Measurements from ENCODE around the gene EMILIN2.
"Not testable (repeated sequence)": the region's sequence is repeated elsewhere in the genome, so short reads cannot be mapped to it uniquely, and the experiment has no call there.

EMILIN2 gene

GRCh38 chr18:2827061-2827460 lies 19.7 kb upstream of the EMILIN2 start:
- H3K27ac ChIP-seq (ENCODE audit: low read depth, low read length): no peak overlapping the region
- H3K4me3 ChIP-seq (ENCODE audit: low read length): no peak overlapping the region
- H3K4me1 ChIP-seq (ENCODE audit: control insufficient read depth, low read length): no peaks in the 10 kb centered on the region
- H3K36me3 ChIP-seq (ENCODE audit: control insufficient read depth, low read length): no peaks in the 10 kb centered on the region
- no peaks in the 10 kb centered on the region for H3K79me2 ChIP-seq (ENCODE audit: control insufficient read depth, low read length)
- H4K20me1 ChIP-seq (ENCODE audit: control insufficient read depth, insufficient read depth, low read depth, low read length): no peaks in the 10 kb centered on the region
- peaks cover 8% of the 10 kb centered on the region; the same call in 1 of the 2 replicates for H3K27me3 ChIP-seq (ENCODE audit: control insufficient read depth, low read length)
- no peaks in the 10 kb centered on the region for H3K9me3 ChIP-seq (ENCODE audit: control insufficient read depth, insufficient read depth, low read length)
- H3K4me2 ChIP-seq (ENCODE audit: low read length): no peak overlapping the region
- H3K9me2 ChIP-seq (replicated peaks; ENCODE audit: control insufficient read depth, low read length): no peaks in the 10 kb centered on the region
- H3F3A ChIP-seq (ENCODE audit: control insufficient read depth, insufficient read depth): no peaks in the 10 kb centered on the region
- TF ChIP-seq EZH2phosphoT487 (IDR thresholded peaks at IDR 0.05; ENCODE audit: borderline replicate concordance, low read length) (no peak), CTCF (IDR thresholded peaks at IDR 0.05; ENCODE audit: low read depth, low read length, poor library complexity, severe bottlenecking) (no peak)

GRCh38 chr18:2836118-2836517 lies 10.7 kb upstream of the EMILIN2 start:
- H3K79me2 ChIP-seq (ENCODE audit: control insufficient read depth, low read length); H3K9me3 ChIP-seq (ENCODE audit: control insufficient read depth, insufficient read depth, low read length); H3K27me3 ChIP-seq (ENCODE audit: control insufficient read depth, low read length); H3K4me2 ChIP-seq (ENCODE audit: low read length); H3K9me2 ChIP-seq (replicated peaks; ENCODE audit: control insufficient read depth, low read length); H4K20me1 ChIP-seq (ENCODE audit: control insufficient read depth, insufficient read depth, low read depth, low read length); H3K36me3 ChIP-seq (ENCODE audit: control insufficient read depth, low read length); H3K4me1 ChIP-seq (ENCODE audit: control insufficient read depth, low read length); H3F3A ChIP-seq (ENCODE audit: control insufficient read depth, insufficient read depth); H3K27ac ChIP-seq (ENCODE audit: low read depth, low read length); H3K4me3 ChIP-seq (ENCODE audit: low read length): not testable (repeated sequence)

GRCh38 chr18:2837290-2837689 lies 9.5 kb upstream of the EMILIN2 start:
- not testable (repeated sequence) for H3K9me3 ChIP-seq (ENCODE audit: control insufficient read depth, insufficient read depth, low read length); H3K9me2 ChIP-seq (replicated peaks; ENCODE audit: control insufficient read depth, low read length); H3K36me3 ChIP-seq (ENCODE audit: control insufficient read depth, low read length); H3F3A ChIP-seq (ENCODE audit: control insufficient read depth, insufficient read depth); H3K4me2 ChIP-seq (ENCODE audit: low read length); H3K4me1 ChIP-seq (ENCODE audit: control insufficient read depth, low read length); H3K79me2 ChIP-seq (ENCODE audit: control insufficient read depth, low read length); H4K20me1 ChIP-seq (ENCODE audit: control insufficient read depth, insufficient read depth, low read depth, low read length); H3K27ac ChIP-seq (ENCODE audit: low read depth, low read length); H3K27me3 ChIP-seq (ENCODE audit: control insufficient read depth, low read length); H3K4me3 ChIP-seq (ENCODE audit: low read length)

GRCh38 chr18:2839202-2839601 lies 7.6 kb upstream of the EMILIN2 start:
- Histone ChIP-seq H3K27me3 (ENCODE audit: control insufficient read depth, low read length) (peaks cover 7% of the 10 kb centered on the region), H3K9me3 (ENCODE audit: control insufficient read depth, insufficient read depth, low read length) (0 out of 2 replicates have a peak, but pooled peaks cover 3% of the 10 kb centered on the region), H3K79me2 (ENCODE audit: control insufficient read depth, low read length) (no peaks in the 10 kb centered on the region), H4K20me1 (ENCODE audit: control insufficient read depth, insufficient read depth, low read depth, low read length) (no peaks in the 10 kb centered on the region), H3K27ac (ENCODE audit: low read depth, low read length) (no peak overlapping the region), H3K4me3 (ENCODE audit: low read length) (no peak overlapping the region), H3K36me3 (ENCODE audit: control insufficient read depth, low read length) (no peaks in the 10 kb centered on the region), H3K9me2 (replicated peaks; ENCODE audit: control insufficient read depth, low read length) (no peaks in the 10 kb centered on the region), H3K4me2 (ENCODE audit: low read length) (no peak overlapping the region), H3F3A (ENCODE audit: control insufficient read depth, insufficient read depth) (no peaks in the 10 kb centered on the region), H3K4me1 (ENCODE audit: control insufficient read depth, low read length) (peaks cover 16% of the 10 kb centered on the region)
- TF ChIP-seq EZH2phosphoT487 (IDR thresholded peaks at IDR 0.05; ENCODE audit: borderline replicate concordance, low read length) (no peak), CTCF (IDR thresholded peaks at IDR 0.05; ENCODE audit: low read depth, low read length, poor library complexity, severe bottlenecking) (no peak)
